Breast epithelium (tissue), 3 donors: ENCODE results near the gene AK9.

Source experiments
- POLR2A ChIP-seq: fragments of 450-650 bp; IDR thresholded peaks from one replicate; pipeline ENCODE4 v1.6.1; 2016; ENCODE audit warnings: antibody characterized with exemption, mild to moderate bottlenecking, moderate library complexity
- TF ChIP-seq, protein P1 (sequence below), 3 donors: fragments of 450-650 bp; IDR thresholded peaks; one replicate each; pipeline ENCODE4 v1.5.1; 2016 to 2017; ENCODE audit warnings: antibody characterized with exemption in 3 of 3, mild to moderate bottlenecking in 3 of 3, moderate library complexity in 3 of 3

DNA sequence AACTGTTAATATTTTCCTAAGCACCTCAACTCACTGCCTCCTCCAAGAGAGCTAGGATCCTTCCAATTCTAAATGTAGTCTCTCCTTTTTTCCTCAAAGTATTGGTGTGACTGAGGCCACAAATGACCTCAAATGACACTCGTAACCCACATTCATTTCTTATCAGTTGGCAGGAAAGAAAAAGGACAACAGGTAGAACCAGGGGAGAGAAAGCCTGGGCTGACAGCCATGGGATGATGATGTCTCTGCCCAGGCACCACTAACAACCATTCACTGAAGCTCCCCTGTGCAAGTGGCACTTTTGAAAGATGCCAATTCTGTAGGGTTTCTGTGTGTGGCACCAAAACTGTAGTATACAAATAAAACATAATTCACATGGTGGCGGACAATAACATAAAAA lies 215.4 kb downstream of the AK9 start:
- TF ChIP-seq, protein P1, sequence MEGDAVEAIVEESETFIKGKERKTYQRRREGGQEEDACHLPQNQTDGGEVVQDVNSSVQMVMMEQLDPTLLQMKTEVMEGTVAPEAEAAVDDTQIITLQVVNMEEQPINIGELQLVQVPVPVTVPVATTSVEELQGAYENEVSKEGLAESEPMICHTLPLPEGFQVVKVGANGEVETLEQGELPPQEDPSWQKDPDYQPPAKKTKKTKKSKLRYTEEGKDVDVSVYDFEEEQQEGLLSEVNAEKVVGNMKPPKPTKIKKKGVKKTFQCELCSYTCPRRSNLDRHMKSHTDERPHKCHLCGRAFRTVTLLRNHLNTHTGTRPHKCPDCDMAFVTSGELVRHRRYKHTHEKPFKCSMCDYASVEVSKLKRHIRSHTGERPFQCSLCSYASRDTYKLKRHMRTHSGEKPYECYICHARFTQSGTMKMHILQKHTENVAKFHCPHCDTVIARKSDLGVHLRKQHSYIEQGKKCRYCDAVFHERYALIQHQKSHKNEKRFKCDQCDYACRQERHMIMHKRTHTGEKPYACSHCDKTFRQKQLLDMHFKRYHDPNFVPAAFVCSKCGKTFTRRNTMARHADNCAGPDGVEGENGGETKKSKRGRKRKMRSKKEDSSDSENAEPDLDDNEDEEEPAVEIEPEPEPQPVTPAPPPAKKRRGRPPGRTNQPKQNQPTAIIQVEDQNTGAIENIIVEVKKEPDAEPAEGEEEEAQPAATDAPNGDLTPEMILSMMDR (IDR thresholded peaks at IDR 0.05): no peak
- TF ChIP-seq POLR2A: no peak
